ENCODE measurements around the gene ATP13A5.

The ATP13A5 gene

GRCh38 chr3:193253986-193254660 lies 124.4 kb downstream of the ATP13A5 start:
- DNase-seq (ENCODE audit: low spot score): no peak

- no peak for DNase-seq (ENCODE audit: low spot score)
These were observed 128.1 kb downstream of the ATP13A5 start for GRCh38 chr3:193250492-193250891.

GRCh38 chr3:193248848-193249468 lies 129.6 kb downstream of the ATP13A5 start:
- DNase-seq (ENCODE audit: low spot score): no peak

- DNase-seq (ENCODE audit: low spot score): no peak
These were observed 135.0 kb downstream of the ATP13A5 start for GRCh38 chr3:193243571-193243970.

- DNase-seq (ENCODE audit: low spot score): no peak
These were observed 136.8 kb downstream of the ATP13A5 start for GRCh38 chr3:193241716-193242115.

GRCh38 chr3:193240850-193241706 lies 137.5 kb downstream of the ATP13A5 start, which contains the start of gene PLAAT1:
Gene PLAAT1 (plus strand): TSS chr3:193241222. CDS start chr3:193255651, 14,429 bp downstream.
- DNase-seq (ENCODE audit: low spot score): no peak

GRCh38 chr3:193240436-193240849 lies 138.1 kb downstream of the ATP13A5 start:
- DNase-seq (ENCODE audit: low spot score): no peak

- DNase-seq (ENCODE audit: low spot score): no peak
These were observed 141.5 kb downstream of the ATP13A5 start for GRCh38 chr3:193237030-193237429.

- no peak for DNase-seq (ENCODE audit: low spot score)
These were observed 142.0 kb downstream of the ATP13A5 start for GRCh38 chr3:193236599-193236998.

- DNase-seq (ENCODE audit: low spot score): no peak
These were observed 147.4 kb downstream of the ATP13A5 start for GRCh38 chr3:193231201-193231600.

- no peak for DNase-seq (ENCODE audit: low spot score)
These were observed 147.9 kb downstream of the ATP13A5 start for GRCh38 chr3:193230610-193231009.

GRCh38 chr3:193229851-193230420 lies 148.6 kb downstream of the ATP13A5 start:
- no peak for DNase-seq (ENCODE audit: low spot score)

- DNase-seq (ENCODE audit: low spot score): no peak
These were observed 150.3 kb downstream of the ATP13A5 start for GRCh38 chr3:193228206-193228605.

- DNase-seq (ENCODE audit: low spot score): no peak
These were observed 153.0 kb downstream of the ATP13A5 start for GRCh38 chr3:193225302-193226125.

Data from CD4-positive, alpha-beta T cell treated with Interleukin-15 for 4 hours (primary cell).